K562 (cell line): ENCODE results near the gene FAM168B. TPM values are rescaled to one million over a fixed set of nuclear protein-coding genes. Genes with fewer than 3 reads are reported as not detected.

Experiments
- ATAC-seq: fragments of 200-7000 bp; cut with Tn5 transposase; 3 replicates; pipeline ENCODE4 v1.9.1; 2020; ENCODE audit warnings: moderate library complexity
- BruUV-seq: library from RNA; stranded (reverse); fragments of 400-500 nt; replicated peaks from 2 replicates; lab custom pipeline; 2021; lab: Mats Ljungman, UMichigan
- CTCF ChIA-PET: fragments of 300-600 bp; formaldehyde crosslinking; extraction: SDS; loops from one replicate; lab custom pipeline; 2021; ENCODE audit warnings: low intra/inter-chr PET ratio; lab: Yijun Ruan, JAX
- POLR2A ChIA-PET: fragments of 300-600, 350-650 bp; sonication (Branson Sonifier 250); formaldehyde crosslinking; extraction: SDS; loops from one replicate; lab custom pipeline; 2021; ENCODE audit warnings: antibody characterized with exemption, inconsistent platforms; lab: Yijun Ruan, JAX
- DNase-seq, 4 experiments: peaks; one replicate each; pipeline versions ENCODE4 v3.0.0 to v3.0.0-alpha.2; 2011 to 2018; ENCODE audit warnings: low spot score in 3 of 4, mixed read lengths in 3 of 4; ENCODE audit errors: extremely low read depth in 1 of 4
- FAIRE-seq: peaks from 2 replicates; lab custom pipeline; 2011; peaks lifted over from hg19 to GRCh38; lab: Jason Lieb, UNC
- H2AFZ ChIP-seq: 2 replicates; pipeline ENCODE4 v1.6.0; 2011; ENCODE audit warnings: low read depth, low read length, control low read depth, inconsistent platforms
- H3K27ac ChIP-seq: fragments of 200-600 bp; 3 replicates; pipeline ENCODE4 v1.8.0; 2011; ENCODE audit warnings: low read depth, mild to moderate bottlenecking, control low read depth, inconsistent platforms, low read length, moderate library complexity, mixed read lengths; ENCODE audit errors: extremely low read depth
- H3K27me3 ChIP-seq, 2 experiments: fragments of 300-600 bp in 1 of 2; 2 replicates in 1 of 2; 3 replicates in 1 of 2; pipeline versions ENCODE4 v1.6.0 to v1.8.0; 2011; ENCODE audit warnings: inconsistent platforms in 2 of 2, low read length in 2 of 2, mild to moderate bottlenecking in 1 of 2, mixed read lengths in 1 of 2, moderate library complexity in 1 of 2; ENCODE audit not compliant: control insufficient read depth in 2 of 2, insufficient read depth in 2 of 2
- H3K36me3 ChIP-seq: fragments of 300-600 bp; 3 replicates; pipeline ENCODE4 v1.8.0; 2011; ENCODE audit warnings: mild to moderate bottlenecking, low read length, inconsistent platforms; ENCODE audit not compliant: control insufficient read depth, insufficient read depth
- H3K4me1 ChIP-seq, 2 experiments: fragments of 200-600 bp in 1 of 2; replicated peaks in 1 of 2; 2 replicates in 1 of 2; 3 replicates in 1 of 2; pipeline versions ENCODE4 v1.5.1 to v1.8.0; 2011; ENCODE audit warnings: inconsistent platforms in 2 of 2, low read length in 2 of 2, mild to moderate bottlenecking in 1 of 2, mixed read lengths in 1 of 2, moderate library complexity in 1 of 2; ENCODE audit not compliant: control insufficient read depth in 2 of 2, insufficient read depth in 2 of 2
- H3K4me2 ChIP-seq: 2 replicates; pipeline ENCODE4 v1.6.1; 2011; ENCODE audit warnings: low read length, control low read depth, inconsistent platforms, mixed read lengths; ENCODE audit not compliant: insufficient read depth
- H3K4me3 ChIP-seq: fragments of 200-600 bp; sonication (generic), shearing (Covaris generic); 2 replicates; pipeline ENCODE4 v1.5.1; 2016; ENCODE audit warnings: control low read depth, inconsistent platforms
- H3K79me2 ChIP-seq: fragments of 200-600 bp; 3 replicates; pipeline ENCODE4 v1.8.0; 2011; ENCODE audit warnings: low read length, inconsistent platforms; ENCODE audit not compliant: control insufficient read depth, insufficient read depth
- H3K9ac ChIP-seq, 2 experiments: 2 replicates each; pipeline versions ENCODE4 v1.6.0 to v1.6.1; 2011; ENCODE audit warnings: low read depth in 2 of 2, low read length in 2 of 2, control low read depth in 1 of 2, inconsistent platforms in 1 of 2, mild to moderate bottlenecking in 1 of 2, mixed read lengths in 1 of 2; ENCODE audit not compliant: insufficient read depth in 1 of 2
- H3K9me1 ChIP-seq: one replicate; pipeline ENCODE4 v1.6.0; 2011; ENCODE audit warnings: inconsistent platforms, mild to moderate bottlenecking, low read length, moderate library complexity; ENCODE audit not compliant: control insufficient read depth, insufficient read depth
- H3K9me3 ChIP-seq: replicated peaks from 2 replicates; pipeline ENCODE4 v1.5.1; 2011; ENCODE audit warnings: low read depth, low read length, inconsistent platforms; ENCODE audit not compliant: control insufficient read depth, insufficient read depth
- H4K20me1 ChIP-seq: replicated peaks from 2 replicates; pipeline ENCODE4 v1.6.1; 2011; ENCODE audit warnings: low read length, inconsistent platforms, mixed read lengths; ENCODE audit not compliant: control insufficient read depth, insufficient read depth
- BCLAF1 ChIP-seq, 2 experiments: fragments of 450-650 bp in 1 of 2; IDR thresholded peaks; 2 replicates each; pipeline ENCODE4 v1.6.1; 2011 to 2017; ENCODE audit warnings: low read depth in 2 of 2, antibody characterized with exemption in 1 of 2, borderline replicate concordance in 1 of 2, low read length in 1 of 2, mild to moderate bottlenecking in 1 of 2, mixed read lengths in 1 of 2; ENCODE audit not compliant: control insufficient read depth in 1 of 2
- COPS2 ChIP-seq: fragments of 450-650 bp; conservative IDR thresholded peaks from 2 replicates; pipeline ENCODE4 v1.6.1; 2016; ENCODE audit warnings: mild to moderate bottlenecking, moderate library complexity
- E2F6 ChIP-seq, 2 experiments: IDR thresholded peaks; 2 replicates each; pipeline ENCODE4 v1.6.1; 2011; ENCODE audit warnings: borderline replicate concordance in 1 of 2, control low read depth in 1 of 2, low read depth in 1 of 2, low read length in 1 of 2, mild to moderate bottlenecking in 1 of 2, mixed read lengths in 1 of 2, moderate library complexity in 1 of 2; ENCODE audit not compliant: insufficient read depth in 1 of 2, insufficient read length in 1 of 2, poor library complexity in 1 of 2, severe bottlenecking in 1 of 2; ENCODE audit errors: extremely low read depth in 1 of 2
- ELF4 ChIP-seq: fragments of 450-650 bp; formaldehyde crosslinking; IDR thresholded peaks from 2 replicates; pipeline ENCODE4 v1.4.0; 2022; ENCODE audit warnings: missing genetic modification characterization
- FOS ChIP-seq: IDR thresholded peaks from 3 replicates; pipeline ENCODE4 v1.6.1; 2011; ENCODE audit not compliant: insufficient read length; ENCODE audit errors: extremely low read depth
- IFI16 ChIP-seq: fragments of 250-450 bp; sonication (Bioruptor Pico); IDR thresholded peaks from 2 replicates; pipeline ENCODE4 v2.1.2; 2022; ENCODE audit warnings: mild to moderate bottlenecking, inconsistent platforms
- ILK ChIP-seq: fragments of 450-650 bp; IDR thresholded peaks from 2 replicates; pipeline ENCODE4 v1.6.1; 2016; ENCODE audit warnings: missing genetic modification characterization, low read depth, mild to moderate bottlenecking, missing compliant biosample characterization, moderate library complexity, borderline replicate concordance
- MAZ ChIP-seq, 2 experiments: fragments of 450-650 bp in 1 of 2; sonication (generic) in 1 of 2; formaldehyde crosslinking; IDR thresholded peaks in 1 of 2; conservative IDR thresholded peaks in 1 of 2; 2 replicates each; pipeline versions ENCODE4 v1.4.0 to v1.5.0; 2020; ENCODE audit warnings: mild to moderate bottlenecking in 1 of 2, missing genetic modification reagents in 1 of 2
- MLX ChIP-seq, 2 experiments: fragments of 450-650 bp in 1 of 2; sonication (generic) in 1 of 2; formaldehyde crosslinking; conservative IDR thresholded peaks; 2 replicates each; pipeline versions ENCODE4 v1.4.0 to v1.8.1; 2020 to 2022; ENCODE audit warnings: mild to moderate bottlenecking in 1 of 2, missing genetic modification reagents in 1 of 2
- SIN3A ChIP-seq, 2 experiments: fragments of 150-350 bp in 1 of 2; IDR thresholded peaks; 2 replicates each; pipeline ENCODE4 v1.6.1; 2011 to 2016; ENCODE audit warnings: borderline replicate concordance in 2 of 2, low read depth in 2 of 2, low read length in 2 of 2, mild to moderate bottlenecking in 2 of 2, moderate library complexity in 2 of 2; ENCODE audit not compliant: control insufficient read depth in 1 of 2
- SRF ChIP-seq, 2 experiments: fragments of 250-450, 450-650 bp in 1 of 2; sonication (Bioruptor Pico) in 1 of 2; sonication (generic) in 1 of 2; formaldehyde crosslinking; IDR thresholded peaks; 2 replicates each; pipeline versions ENCODE4 v1.5.0 to v1.5.1; 2020 to 2022; ENCODE audit warnings: mild to moderate bottlenecking in 1 of 2, missing genetic modification reagents in 1 of 2
- THRA ChIP-seq: fragments of 450-650 bp; IDR thresholded peaks from 2 replicates; pipeline ENCODE4 v1.6.1; 2017; ENCODE audit warnings: mild to moderate bottlenecking, moderate library complexity
- ZNF124 ChIP-seq: sonication (generic); formaldehyde crosslinking; IDR thresholded peaks from 2 replicates; pipeline ENCODE4 v1.8.1; 2022; ENCODE audit warnings: missing genetic modification reagents
- ZNF57 ChIP-seq: fragments of 450-650 bp; formaldehyde crosslinking; IDR thresholded peaks from 2 replicates; pipeline ENCODE4 v1.4.0; 2020; ENCODE audit warnings: mild to moderate bottlenecking, moderate library complexity
- ZSCAN32 ChIP-seq: fragments of 450-650 bp; formaldehyde crosslinking; IDR thresholded peaks from 2 replicates; pipeline ENCODE4 v1.4.0; 2020; ENCODE audit warnings: mild to moderate bottlenecking, moderate library complexity
- WGBS: fragments of 100-300 bp; shearing (Covaris generic); methylation state at CpG from one replicate; pipeline ENCODE4 v1.1.6; 2016; ENCODE audit warnings: low coverage, mixed read lengths; ENCODE audit not compliant: insufficient coverage; ENCODE audit errors: missing lambda C conversion rate; 5-methylcytosine and 5-hydroxymethylcytosine counted together
- in situ Hi-C: fragments of 300-500 bp; cut with MboI; formaldehyde crosslinking; loops from 4 replicates; pipeline ENCODE4 v1.15.0; 2018; ENCODE audit warnings: inconsistent platforms, mixed read lengths
- intact Hi-C: fragments of 100-400 bp; cut with micrococcal nuclease; formaldehyde crosslinking; loops from 2 replicates; pipeline ENCODE4 v1.14.2; 2022
- polyA plus RNA-seq, 8 experiments: library from polyadenylated mRNA; depleted of rRNA in 4 of 8; stranded (reverse) in 5 of 8; unstranded in 3 of 8; fragments of >200 nt; fragmentation: Nextera tagmentation in 2 of 8; fragmentation: Illumina TruSeq in 1 of 8; extraction: Ambion mirVana in 2 of 8; extraction: Trizol in 1 of 8; gene quantifications; 2 replicates each; pipeline versions ENCODE4 v1.2.1 to v1.2.3, GENCODE V29; 2011 to 2014; ENCODE audit warnings: inconsistent platforms in 1 of 8, missing spikeins in 1 of 8
- total RNA-seq, 7 experiments: library from RNA; depleted of rRNA in 6 of 7; stranded (reverse); fragments of >200 nt in 6 of 7; fragmentation: Illumina TruSeq in 2 of 7; extraction: Trizol in 2 of 7; gene quantifications; 2 replicates each; pipeline versions ENCODE4 v1.2.1 to v1.2.3, GENCODE V29; 2011 to 2021; ENCODE audit warnings: low replicate concordance in 1 of 7

FAM168B gene
- total and polyA plus RNA-seq, 9 of the 15 experiments (the other 6 are each of a cell fraction or from before 2014, with no cell fraction given) = 3.3 to 76.0 (median 46.1) TPM

GRCh38 chr2:130998561-130998960, 94.7 kb downstream of the FAM168B start:
- ChIA-PET CTCF (no interaction called here), POLR2A (interaction anchor here (1.2 kb wide), 1 partner anchor 9 kb away, joined by 3 read pairs; no protein-coding TSS in a partner anchor)
- no peaks in the 10 kb centered on the region for H4K20me1 ChIP-seq
- no peak overlapping the region for H3K4me2 ChIP-seq
- FAIRE-seq = no peak
- no TSS peak for BruUV-seq
- DNase-seq = no peak
- no peaks in the 10 kb centered on the region for H3K36me3 ChIP-seq
- H3K27me3 ChIP-seq = peaks cover 21 to 32% of the 10 kb centered on the region in 2 experiments
- no peak for ATAC-seq
- no peaks in the 10 kb centered on the region for H3K9me3 ChIP-seq
- no peak overlapping the region for H3K27ac ChIP-seq
- H3K4me3 ChIP-seq = no peak overlapping the region
- no peak overlapping the region for H3K9ac ChIP-seq
- 2% methylated on average over 6 of the region's 6 CpGs for WGBS
- H2AFZ ChIP-seq = no peak overlapping the region
- no peak for TF ChIP-seq E2F6 (IDR thresholded peaks at IDR 0.05; ENCODE audit: borderline replicate concordance in 1 of 2, extremely low read depth in 1 of 2, insufficient read depth in 1 of 2, insufficient read length in 1 of 2, low read depth in 1 of 2, low read length in 1 of 2, poor library complexity in 1 of 2, severe bottlenecking in 1 of 2)
- no peak for TF ChIP-seq IFI16
- TF ChIP-seq THRA = no peak
- no peak for TF ChIP-seq SIN3A (IDR thresholded peaks at IDR 0.05; ENCODE audit: borderline replicate concordance in 2 of 2, control insufficient read depth in 1 of 2, low read depth in 2 of 2, low read length in 2 of 2)
- TF ChIP-seq FOS = no peak
- no peak for TF ChIP-seq COPS2
- no peak for TF ChIP-seq ZNF124 (CRISPR knock-in tag)
- no peak for TF ChIP-seq MLX (CRISPR knock-in tag; conservative IDR thresholded peaks at IDR 0.05)
- TF ChIP-seq ZSCAN32 = no peak
- no peak for TF ChIP-seq SRF (CRISPR knock-in tag; IDR thresholded peaks at IDR 0.05)
- TF ChIP-seq MAZ (CRISPR knock-in tag; conservative IDR thresholded peaks at IDR 0.05 in 1 of 2, IDR thresholded peaks at IDR 0.05 in 1 of 2) = no peak
- TF ChIP-seq BCLAF1 (IDR thresholded peaks at IDR 0.05; ENCODE audit: borderline replicate concordance in 1 of 2, control insufficient read depth in 1 of 2, low read depth in 2 of 2, low read length in 1 of 2) = no peak
- no peak for TF ChIP-seq ZNF57 (CRISPR knock-in tag)
- no peak for TF ChIP-seq ELF4 (CRISPR knock-in tag)
- TF ChIP-seq ILK = no peak
- no peaks in the 10 kb centered on the region for H3K79me2 ChIP-seq
- intact Hi-C loops (no loop called here), in situ Hi-C loops (no loop called here)
- no peaks in the 10 kb centered on the region for H3K9me1 ChIP-seq
- no peaks in the 10 kb centered on the region for H3K4me1 ChIP-seq
